IPS-18a (cell line): ENCODE results near the gene CHRM4.

Experiments
- H3K27ac ChIP-seq: one replicate; pipeline ENCODE4 v1.5.1; 2013; ENCODE audit warnings: low read length
- H3K27me3 ChIP-seq: one replicate; pipeline ENCODE4 v1.6.1; 2013; ENCODE audit warnings: mild to moderate bottlenecking, low read length; ENCODE audit not compliant: control insufficient read depth, insufficient read depth
- H3K36me3 ChIP-seq: one replicate; pipeline ENCODE4 v1.6.1; 2013; ENCODE audit warnings: low read depth, low read length; ENCODE audit not compliant: control insufficient read depth
- H3K4me1 ChIP-seq: one replicate; pipeline ENCODE4 v1.6.1; 2013; ENCODE audit warnings: low read depth, low read length; ENCODE audit not compliant: control insufficient read depth
- H3K4me3 ChIP-seq: one replicate; pipeline ENCODE4 v1.5.1; 2013; ENCODE audit warnings: low read length
- H3K9ac ChIP-seq: one replicate; pipeline ENCODE4 v1.6.1; 2013; ENCODE audit warnings: mild to moderate bottlenecking, low read length, moderate library complexity
- H3K9me3 ChIP-seq: one replicate; pipeline ENCODE4 v1.6.1; 2013; ENCODE audit warnings: low read depth, low read length; ENCODE audit not compliant: control insufficient read depth

CHRM4 gene

DNA sequence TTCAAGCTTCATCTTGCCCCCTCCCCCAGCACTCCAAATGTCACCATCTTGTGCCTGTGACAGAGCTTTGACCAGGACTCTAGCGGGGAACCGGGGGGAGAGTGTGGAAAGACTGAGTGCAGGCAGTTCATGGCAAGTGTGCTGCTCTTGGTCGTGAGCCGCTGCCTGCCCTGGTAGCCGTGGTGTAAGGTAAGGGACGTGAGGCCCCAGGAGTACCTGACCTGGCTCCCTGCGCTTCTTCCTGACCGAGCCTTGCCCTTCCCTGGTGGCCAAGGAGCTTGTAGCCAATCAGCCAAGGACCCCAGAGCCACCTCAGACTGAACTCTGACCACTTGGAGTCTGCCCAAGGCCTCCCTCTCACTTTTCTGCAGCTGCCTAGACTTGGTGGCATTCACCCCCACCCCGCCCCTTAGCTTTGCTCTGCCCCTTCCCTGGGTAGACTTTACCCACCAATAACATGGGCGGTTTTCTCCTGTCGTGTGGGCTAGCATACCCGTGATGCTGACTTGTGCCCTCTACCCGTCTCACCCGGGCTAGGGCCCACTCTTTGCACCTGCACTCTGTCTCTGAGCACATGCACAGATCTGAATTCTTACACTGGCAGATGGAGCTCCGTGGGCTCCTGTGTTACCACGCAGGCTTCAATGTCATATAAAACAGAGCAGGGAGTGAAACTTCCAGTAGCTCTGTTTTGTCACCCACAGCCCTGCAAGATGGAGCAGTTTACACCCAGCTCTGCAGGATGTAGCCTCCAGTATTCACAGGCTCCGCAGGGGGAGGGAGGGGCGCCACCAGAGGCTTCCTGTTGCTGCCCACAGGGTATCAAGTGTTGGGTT lies 42.8 kb downstream of the CHRM4 start:
- H3K4me1 ChIP-seq, result peaks cover 38% of the 10 kb centered on the region
- no peaks in the 10 kb centered on the region for H3K36me3 ChIP-seq
- no peak overlapping the region for H3K27ac ChIP-seq
- no peaks in the 10 kb centered on the region for H3K9me3 ChIP-seq
- peak overlapping the region; percentile 65 for H3K4me3 ChIP-seq
- H3K27me3 ChIP-seq, result peaks cover 11% of the 10 kb centered on the region
- no peak overlapping the region for H3K9ac ChIP-seq

DNA sequence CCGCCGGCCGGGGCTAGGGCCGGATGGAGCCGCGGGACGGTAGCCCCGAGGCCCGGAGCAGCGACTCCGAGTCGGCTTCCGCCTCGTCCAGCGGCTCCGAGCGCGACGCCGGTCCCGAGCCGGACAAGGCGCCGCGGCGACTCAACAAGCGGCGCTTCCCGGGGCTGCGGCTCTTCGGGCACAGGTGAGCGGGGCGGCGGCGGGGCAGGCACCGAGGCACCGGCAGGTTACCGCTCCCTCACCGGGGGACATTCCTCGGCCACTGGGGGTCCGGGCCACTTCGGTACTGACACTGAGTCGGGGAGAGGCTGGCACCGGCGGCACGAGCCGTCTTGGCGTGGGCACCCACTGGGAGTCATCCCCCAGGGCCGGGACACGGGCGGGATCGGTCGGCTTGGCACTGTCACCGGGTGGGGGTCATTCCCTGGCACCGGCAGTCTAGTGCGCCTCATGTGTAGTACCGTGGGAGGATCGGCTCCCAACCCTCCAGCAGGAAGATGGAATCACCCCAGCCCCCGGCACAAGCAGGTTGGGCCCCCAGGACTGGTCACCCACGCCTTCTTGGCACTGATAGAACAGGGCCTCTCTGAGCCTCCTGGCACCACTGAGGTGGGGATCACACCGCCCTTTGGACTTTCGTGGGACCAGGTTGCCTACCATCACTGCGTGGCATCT lies 43.8 kb downstream of the CHRM4 start:
- H3K27ac ChIP-seq, result no peak overlapping the region

DNA sequence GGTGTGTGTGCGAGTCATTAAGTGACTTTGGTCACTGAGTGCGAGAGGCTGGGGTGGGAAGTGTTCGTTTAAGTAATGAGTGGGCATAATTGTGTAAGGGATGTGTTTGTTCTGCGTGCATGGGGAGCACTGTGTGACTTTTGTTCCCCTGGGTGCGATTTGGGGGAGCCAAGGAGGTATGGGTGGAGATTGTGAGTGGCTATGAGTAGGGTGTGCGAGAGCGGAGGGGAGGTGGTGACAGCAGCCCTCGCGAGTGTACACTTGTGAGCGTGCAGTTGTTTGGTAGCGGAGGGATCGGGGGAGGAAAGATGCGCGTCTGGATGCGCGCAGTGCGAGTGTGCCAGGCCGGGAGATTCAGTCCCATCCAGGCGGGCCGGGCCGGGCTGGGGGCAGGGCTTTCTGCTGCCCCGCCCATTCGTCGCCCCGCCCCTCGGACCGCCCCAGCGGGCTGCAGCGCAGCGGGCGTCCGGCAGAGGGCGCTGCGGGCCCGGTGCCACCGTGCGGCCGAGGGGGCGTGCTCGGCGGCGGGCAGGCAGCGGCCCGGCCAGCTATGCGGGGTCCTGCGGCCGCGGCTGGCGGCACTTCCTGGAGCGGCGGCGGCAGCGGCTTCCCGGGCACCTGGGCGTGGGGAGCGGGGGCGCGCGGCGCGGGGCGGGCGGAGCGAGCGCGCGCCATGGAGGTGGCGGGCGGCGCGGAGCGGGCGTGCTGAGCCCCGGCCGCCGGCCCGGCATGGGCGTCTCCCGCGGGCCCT lies 44.5 kb downstream of the CHRM4 start, which contains the start of gene DGKZ:
Gene DGKZ, plus strand, starts transcription at position 578 of the 751 bp plus-strand sequence. CDS start 197 bp downstream, outside the sequence.
- Histone ChIP-seq H3K27ac (no peak within 1 kb of the TSS), H3K4me3 (peak within 1 kb of the TSS; percentile 65), H3K27me3 (peaks cover 11% of the 10 kb centered on the region), H3K9ac (peak within 1 kb of the TSS; percentile 55), H3K4me1 (peaks cover 49% of the 10 kb centered on the region), H3K36me3 (no peaks in the 10 kb centered on the region), H3K9me3 (no peaks in the 10 kb centered on the region)

More for the DNA sequence above, 43.8 kb downstream of the CHRM4 start:
- Histone ChIP-seq H3K9ac (peak overlapping the region; percentile 55), H3K9me3 (no peaks in the 10 kb centered on the region), H3K27me3 (peaks cover 11% of the 10 kb centered on the region), H3K4me1 (peaks cover 43% of the 10 kb centered on the region), H3K36me3 (no peaks in the 10 kb centered on the region), H3K4me3 (peak overlapping the region; percentile 65)

DNA sequence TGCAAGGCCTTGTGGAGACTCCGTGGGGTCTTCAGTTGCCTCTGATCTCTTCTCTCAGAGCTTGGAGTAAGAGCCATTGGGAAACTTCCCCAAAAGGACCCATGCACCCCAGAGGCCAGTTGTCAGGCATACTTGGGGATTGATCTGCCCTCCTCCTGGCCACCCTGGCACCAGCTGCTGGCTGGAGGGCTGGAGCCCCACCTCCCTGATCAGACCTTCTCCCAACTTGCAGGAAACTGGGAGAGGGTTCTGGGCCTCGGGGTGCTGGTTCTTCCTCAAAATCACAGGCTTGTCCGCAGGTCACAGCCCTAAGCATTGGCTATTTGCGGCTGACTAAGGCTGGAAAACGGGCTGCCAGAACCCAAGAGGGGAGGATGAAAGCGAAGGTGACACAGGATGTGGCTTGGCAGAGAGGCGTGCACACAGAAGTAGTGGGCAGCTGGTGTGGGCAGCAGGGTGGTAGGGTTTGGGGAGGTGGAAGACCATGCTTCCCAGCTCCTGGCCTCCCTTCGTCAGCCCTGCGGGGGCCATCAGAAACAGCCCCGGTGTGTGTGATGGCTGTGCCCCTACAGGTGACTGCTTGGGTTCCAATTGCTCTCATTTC lies 45.6 kb downstream of the CHRM4 start:
- H3K27me3 ChIP-seq, result peaks cover 11% of the 10 kb centered on the region
- H3K9ac ChIP-seq, result no peak overlapping the region
- no peaks in the 10 kb centered on the region for H3K9me3 ChIP-seq
- no peak overlapping the region for H3K4me3 ChIP-seq
- H3K36me3 ChIP-seq, result no peaks in the 10 kb centered on the region
- H3K4me1 ChIP-seq, result peaks cover 49% of the 10 kb centered on the region
- H3K27ac ChIP-seq, result no peak overlapping the region

DNA sequence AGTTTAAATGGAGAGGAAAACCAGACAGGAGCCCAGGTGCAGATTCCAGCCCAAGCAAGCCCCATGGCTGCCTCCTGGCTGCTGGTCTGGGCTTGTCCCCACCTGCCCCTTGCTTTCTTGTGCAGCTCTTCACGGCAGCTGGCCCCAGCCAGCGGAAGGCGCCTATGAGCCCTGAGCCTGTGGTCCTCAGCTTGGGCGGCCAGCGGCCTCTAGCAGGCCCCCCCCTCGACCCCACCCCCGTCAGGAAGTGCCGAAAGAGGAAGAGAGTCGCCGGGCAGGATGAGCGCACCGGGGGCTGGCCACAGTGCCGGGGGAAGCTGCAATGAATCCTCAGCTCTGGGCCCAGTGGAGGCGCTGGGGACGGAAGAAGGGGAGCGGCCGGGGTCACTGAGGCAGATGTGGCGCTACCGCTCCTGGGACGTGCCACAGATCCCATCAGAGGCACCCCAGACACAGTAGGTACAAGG lies 46.4 kb downstream of the CHRM4 start:
- Histone ChIP-seq H3K36me3 (no peaks in the 10 kb centered on the region), H3K27ac (no peak overlapping the region), H3K4me3 (no peak overlapping the region), H3K4me1 (peaks cover 54% of the 10 kb centered on the region), H3K9ac (no peak overlapping the region), H3K9me3 (no peaks in the 10 kb centered on the region), H3K27me3 (peaks cover 11% of the 10 kb centered on the region)

DNA sequence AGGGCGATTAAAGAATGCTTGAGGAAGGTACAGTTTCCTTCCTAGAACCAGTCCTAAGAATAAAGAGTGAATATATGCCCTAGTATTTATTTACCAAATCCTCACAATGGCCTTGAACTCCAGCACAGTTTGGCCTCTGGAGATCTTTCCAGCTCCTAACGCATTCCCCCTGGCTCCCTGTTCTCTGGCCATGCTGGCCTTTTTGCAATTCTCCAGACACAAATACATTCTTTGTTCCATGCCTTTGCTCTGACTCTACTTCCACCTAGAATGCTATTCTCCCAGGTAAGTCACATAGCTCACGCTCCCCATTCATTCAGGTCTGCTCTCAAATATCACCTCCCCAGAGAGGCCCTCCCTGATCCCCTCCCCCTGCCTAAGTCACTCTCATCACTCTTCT lies 48.1 kb downstream of the CHRM4 start:
- Histone ChIP-seq H3K9ac (no peak overlapping the region), H3K9me3 (no peaks in the 10 kb centered on the region), H3K36me3 (no peaks in the 10 kb centered on the region), H3K27ac (no peak overlapping the region), H3K27me3 (peaks cover 11% of the 10 kb centered on the region), H3K4me3 (no peak overlapping the region), H3K4me1 (peaks cover 61% of the 10 kb centered on the region)

DNA sequence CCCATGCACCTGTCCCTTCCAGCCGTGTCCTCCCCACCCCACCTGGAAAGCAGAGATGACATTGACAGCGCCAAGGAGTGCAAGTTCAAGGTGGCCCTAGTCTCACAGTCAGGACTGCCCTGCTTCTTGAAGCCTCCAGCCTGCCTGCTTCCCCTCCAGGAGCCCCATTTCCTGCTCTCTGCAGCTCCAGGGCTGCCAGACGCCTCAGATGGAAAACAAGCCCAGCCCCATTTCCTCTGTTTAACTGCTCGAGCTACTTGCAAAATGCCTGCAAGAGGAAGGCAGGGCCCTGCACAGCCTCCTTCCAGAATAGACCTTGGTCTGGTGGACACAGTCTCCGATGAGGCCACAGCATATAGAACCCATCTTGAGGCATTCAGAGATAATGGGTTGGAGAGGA lies 49.3 kb downstream of the CHRM4 start:
- no peak overlapping the region for H3K4me3 ChIP-seq
- no peak overlapping the region for H3K9ac ChIP-seq
- no peaks in the 10 kb centered on the region for H3K36me3 ChIP-seq
- H3K4me1 ChIP-seq, result peaks cover 66% of the 10 kb centered on the region
- no peaks in the 10 kb centered on the region for H3K9me3 ChIP-seq
- H3K27me3 ChIP-seq, result peaks cover 11% of the 10 kb centered on the region
- no peak overlapping the region for H3K27ac ChIP-seq

DNA sequence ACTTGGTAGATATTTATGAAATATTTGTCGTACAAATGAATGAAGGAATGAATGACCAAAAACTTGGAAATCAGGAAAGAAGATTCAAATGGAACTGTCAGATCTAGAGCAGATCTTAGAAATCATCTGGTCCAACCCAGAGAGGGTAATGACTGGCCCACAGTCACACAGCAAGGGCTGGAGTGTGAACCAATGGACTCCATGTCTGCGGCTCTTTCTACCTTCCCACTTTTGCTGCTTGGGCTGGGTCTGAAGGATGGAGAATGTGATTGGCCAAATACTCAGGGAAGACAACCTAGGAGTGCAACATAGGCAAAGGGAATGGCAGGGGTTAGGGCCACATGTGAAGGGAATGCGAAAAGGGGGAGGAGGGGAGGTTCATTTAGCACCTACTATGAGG lies 50.1 kb downstream of the CHRM4 start:
- H3K9ac ChIP-seq, result no peak overlapping the region
- no peaks in the 10 kb centered on the region for H3K9me3 ChIP-seq
- H3K36me3 ChIP-seq, result no peaks in the 10 kb centered on the region
- H3K4me1 ChIP-seq, result peaks cover 67% of the 10 kb centered on the region
- peaks cover 5% of the 10 kb centered on the region for H3K27me3 ChIP-seq
- no peak overlapping the region for H3K27ac ChIP-seq
- H3K4me3 ChIP-seq, result no peak overlapping the region

DNA sequence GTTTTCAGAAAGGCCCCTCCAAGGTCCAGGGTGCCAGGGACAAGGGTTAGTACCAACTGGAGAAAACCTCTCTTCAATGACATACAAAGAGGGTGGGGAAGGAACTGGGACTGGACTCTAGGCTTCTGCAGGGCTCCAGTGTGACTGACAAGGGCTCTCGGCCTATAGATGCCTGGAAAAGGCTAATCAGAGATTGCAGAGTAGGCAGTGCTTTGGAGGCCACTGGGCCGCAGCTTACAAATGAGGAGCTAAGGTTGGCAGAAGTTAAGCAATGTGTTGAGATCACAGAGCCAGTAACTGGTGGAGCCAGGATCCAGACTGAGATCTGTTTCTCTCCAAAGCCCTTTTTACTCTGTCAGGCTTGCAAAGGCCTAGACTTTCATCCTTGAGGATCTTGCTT lies 51.8 kb downstream of the CHRM4 start:
- Histone ChIP-seq H3K27ac (peak overlapping the region; percentile 17), H3K27me3 (peaks cover 4% of the 10 kb centered on the region), H3K9ac (no peak overlapping the region), H3K4me3 (peak overlapping the region; percentile 35), H3K9me3 (no peaks in the 10 kb centered on the region), H3K4me1 (peaks cover 72% of the 10 kb centered on the region), H3K36me3 (no peaks in the 10 kb centered on the region)

DNA sequence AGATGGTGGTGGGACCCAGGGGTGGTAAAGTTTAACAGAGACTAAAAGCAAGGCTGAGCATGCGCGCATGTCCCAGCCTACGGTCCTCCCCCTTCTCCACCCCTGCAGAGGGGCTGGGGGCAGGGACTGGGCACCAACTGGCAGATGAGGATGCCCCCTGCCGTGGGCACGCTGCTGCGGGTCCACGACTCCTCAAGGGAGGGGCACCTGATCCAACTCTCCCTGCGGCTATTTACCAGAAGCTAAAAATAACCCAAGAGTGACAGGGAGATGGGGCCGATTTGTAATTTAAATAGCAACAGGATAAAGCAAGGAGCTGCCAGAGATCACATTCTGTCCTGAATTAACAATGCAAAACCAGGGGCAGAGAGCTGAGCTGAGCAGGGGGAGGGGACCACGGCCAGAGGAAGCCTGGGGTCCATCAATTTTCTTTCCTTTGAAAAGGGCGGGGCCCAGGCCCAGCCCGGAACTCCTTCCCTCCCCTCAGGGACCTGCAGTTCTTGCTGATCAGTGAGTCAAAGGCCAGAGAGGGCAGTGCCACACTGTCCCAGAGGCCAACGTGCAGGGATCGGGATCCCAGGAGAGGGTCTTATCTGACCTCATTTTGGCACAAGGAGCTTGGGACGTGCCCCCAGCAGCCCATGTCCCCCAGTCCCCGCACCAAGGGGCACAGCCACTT lies 52.4 kb downstream of the CHRM4 start:
- H3K4me1 ChIP-seq, result peaks cover 72% of the 10 kb centered on the region

More for the DNA sequence above, 52.4 kb downstream of the CHRM4 start:
- Histone ChIP-seq H3K27me3 (peaks cover 11% of the 10 kb centered on the region), H3K9ac (no peak overlapping the region), H3K27ac (peak overlapping the region; percentile 54), H3K4me3 (peak overlapping the region; percentile 44), H3K36me3 (no peaks in the 10 kb centered on the region), H3K9me3 (no peaks in the 10 kb centered on the region)
